HG03342 (cell line): Measurements from ENCODE around the gene ZDHHC7.

Experiments
- ATAC-seq: cut with Tn5 transposase; IDR thresholded peaks from one replicate; pipeline ENCODE4 v1.9.1; 2021; ENCODE audit warnings: mild to moderate bottlenecking, moderate library complexity; ENCODE audit not compliant: unreplicated experiment

ZDHHC7 gene

GRCh38 chr16:84925092-84925772, 86.1 kb downstream of the ZDHHC7 start:
- ATAC-seq, result no peak

- no peak for ATAC-seq
Observed at GRCh38 chr16:84924331-84925091, 86.8 kb downstream of the ZDHHC7 start.
